ENCODE measurements around the gene BAD.

GRCh38 chr11:64283092-64283491 lies 1.4 kb downstream of the BAD start:
- TF ChIP-seq POLR2A (IDR thresholded peaks at IDR 0.05) (no peak), POLR2AphosphoS5 (IDR thresholded peaks at IDR 0.05) (no peak), CTCF (IDR thresholded peaks at IDR 0.05) (no peak)

Measured in stomach (tissue), 4 donors.